Activated T-helper 9 cell treated with anti-CD3 and anti-CD28 coated beads, Interleukin-2, amount 50 U/mL, for 16 hours (primary cell): ENCODE results near the gene RNGTT.
"Not testable (repeated sequence)": the region's sequence is repeated elsewhere in the genome, so short reads cannot be mapped to it uniquely, and the experiment has no call there.

ENCODE experiments used
- DNase-seq: peaks from one replicate; pipeline ENCODE4 v3.0.0-alpha.2; 2020; ENCODE audit warnings: low read depth

The RNGTT gene

GRCh38 chr6:88864359-88865054 is 98.9 kb downstream of the RNGTT start:
- no peak for DNase-seq

GRCh38 chr6:88860310-88860709 is 103.1 kb downstream of the RNGTT start:
- no peak for DNase-seq

- DNase-seq: no peak
These were observed 105.0 kb downstream of the RNGTT start for GRCh38 chr6:88858455-88858854.

- DNase-seq: no peak
These were observed 106.9 kb downstream of the RNGTT start for GRCh38 chr6:88856566-88856965.

GRCh38 chr6:88855541-88856147 is 107.8 kb downstream of the RNGTT start:
- DNase-seq: no peak

- no peak for DNase-seq
These were observed 110.6 kb downstream of the RNGTT start for GRCh38 chr6:88852775-88853174.

GRCh38 chr6:88852000-88852399 is 111.4 kb downstream of the RNGTT start:
- DNase-seq: no peak

GRCh38 chr6:88848870-88849269 is 114.5 kb downstream of the RNGTT start:
- no peak for DNase-seq

DNA sequence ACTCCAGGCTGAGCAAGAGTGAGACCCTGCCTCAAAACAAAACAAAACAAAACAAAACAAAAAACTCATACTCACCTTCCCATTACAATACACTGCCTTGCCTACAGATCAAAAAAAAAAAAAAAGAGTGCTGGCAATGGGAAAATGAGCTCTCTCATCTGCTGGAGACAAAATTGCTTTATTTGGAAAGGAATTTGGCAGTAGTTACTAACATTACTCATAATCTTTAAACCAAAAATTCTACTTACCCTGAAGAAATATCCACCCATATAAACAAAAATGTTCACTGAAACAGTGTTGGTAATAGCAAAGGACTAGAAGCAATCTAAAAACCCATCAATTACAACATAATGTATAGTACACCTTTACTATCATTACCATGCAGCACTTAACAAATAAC is 120.4 kb downstream of the RNGTT start:
- no peak for DNase-seq

DNA sequence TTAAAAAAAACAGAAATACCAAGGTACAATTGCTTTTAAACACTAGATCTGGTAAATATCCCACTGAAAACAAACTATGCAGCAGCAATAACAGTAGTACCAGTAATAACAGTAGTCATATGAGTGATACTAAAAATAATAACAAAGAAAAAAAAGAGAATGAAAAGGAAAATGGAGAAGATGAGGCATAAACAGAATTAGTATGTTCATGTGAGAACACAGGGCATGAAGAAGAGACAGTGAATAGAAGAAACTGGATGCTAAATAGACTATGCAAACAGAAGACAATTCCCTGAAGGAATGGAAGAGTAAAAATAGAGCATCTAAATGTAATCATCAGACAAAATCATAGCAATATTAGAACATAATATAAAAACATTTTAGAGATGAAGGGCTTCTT is 121.1 kb downstream of the RNGTT start:
- no peak for DNase-seq

- no peak for DNase-seq
These were observed 122.5 kb downstream of the RNGTT start for GRCh38 chr6:88840796-88841539.

- no peak for DNase-seq
These were observed 123.1 kb downstream of the RNGTT start for GRCh38 chr6:88840289-88840688.

GRCh38 chr6:88839280-88839679 is 124.1 kb downstream of the RNGTT start:
- DNase-seq: no peak

DNA sequence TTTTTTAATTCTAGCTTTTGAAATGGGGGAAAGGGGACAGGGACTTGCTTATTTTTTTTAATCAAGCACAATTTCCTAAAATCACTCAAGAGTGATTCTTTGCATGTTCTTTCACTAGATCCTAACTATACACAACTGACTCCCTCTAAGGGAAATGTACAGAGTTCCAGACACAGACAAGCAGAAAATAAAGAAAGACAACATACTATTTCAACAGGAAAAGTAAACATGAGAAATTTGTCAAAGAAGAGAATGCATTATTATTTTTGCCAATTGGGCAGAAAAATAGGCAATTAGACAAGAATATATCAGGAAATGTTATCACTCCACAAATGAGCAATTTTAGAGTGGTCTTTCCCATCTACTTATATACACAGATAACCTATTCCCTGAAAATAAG is 128.2 kb downstream of the RNGTT start:
- DNase-seq: no peak

DNA sequence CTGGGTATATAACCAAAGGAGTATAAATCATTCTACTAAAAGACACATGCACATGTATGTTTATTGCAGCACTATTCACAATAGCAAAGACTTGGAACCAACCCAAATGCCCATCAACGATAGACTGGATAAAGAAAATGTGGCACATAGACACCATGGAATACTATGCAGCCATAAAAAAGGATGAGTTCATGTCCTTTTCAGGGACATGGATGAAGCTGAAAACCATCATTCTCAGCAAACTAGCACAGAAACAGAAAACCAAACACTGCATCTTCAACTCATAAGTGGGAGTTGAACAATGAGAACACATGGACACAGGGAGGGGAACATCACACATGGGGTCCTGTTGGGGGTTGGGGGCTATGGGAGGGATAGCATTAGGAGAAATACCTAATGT is 130.3 kb downstream of the RNGTT start:
- DNase-seq: not testable (repeated sequence)

DNA sequence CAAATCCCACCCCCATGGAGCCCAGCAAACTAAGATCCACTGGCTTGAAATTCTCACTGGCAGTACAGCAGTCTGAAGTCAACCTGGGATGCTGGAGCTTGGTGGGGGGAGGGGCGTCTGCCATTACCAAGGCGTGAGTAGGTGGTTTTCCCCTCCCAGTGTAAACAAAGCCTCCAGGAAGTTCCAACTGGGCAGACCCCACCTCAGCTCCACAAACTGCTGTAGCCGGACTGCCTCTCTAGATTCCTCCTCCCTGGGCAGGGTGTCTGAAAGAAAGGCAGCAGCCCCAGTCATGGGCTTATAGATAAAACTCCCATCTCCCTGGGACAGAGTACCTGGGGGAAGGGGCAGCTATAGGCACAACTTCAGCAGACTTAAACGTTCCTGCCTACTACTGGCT is 135.8 kb downstream of the RNGTT start:
- DNase-seq: not testable (repeated sequence)

GRCh38 chr6:88825856-88826255 is 137.6 kb downstream of the RNGTT start:
- DNase-seq: no peak

- DNase-seq: no peak
These were observed 139.4 kb downstream of the RNGTT start for GRCh38 chr6:88823998-88824397.

GRCh38 chr6:88815491-88815890 is 147.9 kb downstream of the RNGTT start:
- DNase-seq: no peak

- no peak for DNase-seq
These were observed 148.5 kb downstream of the RNGTT start for GRCh38 chr6:88814909-88815308.

GRCh38 chr6:88813045-88813444 is 150.4 kb downstream of the RNGTT start:
- no peak for DNase-seq

GRCh38 chr6:88810701-88811100 is 152.7 kb downstream of the RNGTT start:
- no peak for DNase-seq

DNA sequence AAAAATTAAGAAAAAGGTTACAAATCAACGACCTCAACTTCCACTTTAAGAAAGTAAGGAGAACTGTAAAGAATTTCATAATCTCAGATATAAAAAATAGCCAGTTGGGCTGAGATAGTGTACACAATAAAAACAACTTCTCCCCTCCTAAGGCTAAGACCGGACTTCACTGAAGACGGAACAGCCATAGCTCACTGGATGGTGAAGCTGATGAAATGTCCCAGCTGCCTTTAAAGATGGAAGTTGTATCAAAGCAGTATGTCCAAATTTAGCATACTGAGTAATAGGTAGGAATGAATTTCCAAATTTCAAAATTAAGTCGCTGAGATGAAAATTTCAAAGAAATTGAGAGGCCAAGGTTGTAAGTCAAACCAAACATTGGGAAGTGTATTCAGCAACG is 153.3 kb downstream of the RNGTT start:
- no peak for DNase-seq
